B cell (primary cell): Measurements from ENCODE around the gene IGSF3. TPM values are rescaled to one million over a fixed set of nuclear protein-coding genes. Genes with fewer than 3 reads are reported as not detected.

Experiments used
- ATAC-seq: fragments of 200-7000 bp; cut with Tn5 transposase; one replicate; pipeline ENCODE4 v1.10.0; 2021; ENCODE audit warnings: low read depth, mild to moderate bottlenecking, moderate number of reproducible peaks, moderate library complexity
- CTCF ChIA-PET: fragments of 350-600 bp; sonication (Branson Sonifier 250); formaldehyde crosslinking; loops from one replicate; lab custom pipeline; 2021; ENCODE audit warnings: antibody characterized with exemption, inconsistent platforms; lab: Charles Lee
- POLR2A ChIA-PET: fragments of 350-600 bp; sonication (Branson Sonifier 250); formaldehyde crosslinking; loops from one replicate; lab custom pipeline; 2021; ENCODE audit warnings: antibody characterized with exemption; lab: Charles Lee
- DNase-seq: peaks from one replicate; pipeline ENCODE4 v3.0.0; 2013
- H2AFZ ChIP-seq: 2 replicates; pipeline ENCODE4 v1.6.1; 2012; ENCODE audit warnings: mild to moderate bottlenecking, low read depth, low read length; ENCODE audit not compliant: insufficient read depth, poor library complexity, severe bottlenecking
- H3K27ac ChIP-seq, 2 donors: 1 replicate in 1 of 2; 2 replicates in 1 of 2; pipeline ENCODE4 v1.5.1; 2012 to 2013; ENCODE audit warnings: low read length in 2 of 2, mild to moderate bottlenecking in 2 of 2, moderate library complexity in 1 of 2
- H3K27me3 ChIP-seq, 4 experiments: fragments of 200-600 bp in 1 of 4; sonication (generic) in 1 of 4; replicated peaks in 1 of 4; 1 replicate in 2 of 4; 2 replicates in 2 of 4; pipeline versions ENCODE4 v1.6.1 to v1.7.0; 2013 to 2016; ENCODE audit warnings: low read length in 3 of 4, mild to moderate bottlenecking in 2 of 4, mixed read lengths in 1 of 4, moderate library complexity in 1 of 4; ENCODE audit not compliant: insufficient read depth in 4 of 4, control insufficient read depth in 3 of 4; ENCODE audit errors: control extremely low read depth in 1 of 4
- H3K36me3 ChIP-seq, 2 experiments: replicated peaks in 1 of 2; 1 replicate in 1 of 2; 2 replicates in 1 of 2; pipeline versions ENCODE4 v1.6.1 to v1.7.1; 2013; ENCODE audit warnings: low read length in 1 of 2; ENCODE audit not compliant: insufficient read depth in 2 of 2, control insufficient read depth in 1 of 2; ENCODE audit errors: control extremely low read depth in 1 of 2, extremely low read depth in 1 of 2
- H3K4me1 ChIP-seq, 2 donors: fragments of 200-600 bp in 1 of 2; sonication (generic) in 1 of 2; 1 replicate in 1 of 2; 2 replicates in 1 of 2; pipeline versions ENCODE4 v1.5.1 to v1.6.1; 2013 to 2017; ENCODE audit warnings: low read length in 2 of 2; ENCODE audit not compliant: control insufficient read depth in 2 of 2, insufficient read depth in 2 of 2
- H3K4me2 ChIP-seq: replicated peaks from 2 replicates; pipeline ENCODE3; 2012; ENCODE audit warnings: mild to moderate bottlenecking, low read depth, low read length; ENCODE audit not compliant: poor library complexity, severe bottlenecking
- H3K4me3 ChIP-seq, 5 experiments: fragments of 200-600 bp in 1 of 5; sonication (generic) in 1 of 5; 1 replicate in 3 of 5; 2 replicates in 2 of 5; pipeline versions ENCODE4 v1.5.1 to v1.7.0; 2011 to 2016; ENCODE audit warnings: low read length in 4 of 5, mild to moderate bottlenecking in 4 of 5, low read depth in 2 of 5, control low read depth in 1 of 5, moderate library complexity in 1 of 5; ENCODE audit not compliant: insufficient read depth in 1 of 5; ENCODE audit errors: control extremely low read depth in 1 of 5, extremely low read depth in 1 of 5
- H3K79me2 ChIP-seq: fragments of 200-600 bp; sonication (generic); one replicate; pipeline ENCODE4 v1.6.0; 2016; ENCODE audit warnings: low read length; ENCODE audit not compliant: control insufficient read depth, insufficient read depth
- H3K9ac ChIP-seq: fragments of 200-600 bp; sonication (generic); 2 replicates; pipeline ENCODE4 v1.6.1; 2017; ENCODE audit warnings: mild to moderate bottlenecking, low read length, moderate library complexity
- H3K9me3 ChIP-seq, 3 donors: one replicate each; pipeline versions ENCODE4 v1.6.1 to v1.7.1; 2013; ENCODE audit warnings: low read length in 2 of 3; ENCODE audit not compliant: control insufficient read depth in 2 of 3, insufficient read depth in 1 of 3; ENCODE audit errors: control extremely low read depth in 1 of 3
- H4K20me1 ChIP-seq: 2 replicates; pipeline ENCODE4 v1.6.0; 2012; ENCODE audit warnings: mild to moderate bottlenecking, low read length; ENCODE audit not compliant: insufficient read depth, control insufficient read depth, poor library complexity, severe bottlenecking
- H3K27ac Mint-ChIP-seq: one replicate; pipeline ENCODE4 v1.8.0; 2021; ENCODE audit warnings: mixed read lengths
- H3K27me3 Mint-ChIP-seq: one replicate; pipeline ENCODE4 v1.8.0; 2021; ENCODE audit warnings: mixed read lengths
- H3K4me1 Mint-ChIP-seq: one replicate; pipeline ENCODE4 v1.8.0; 2021; ENCODE audit warnings: mixed read lengths
- H3K4me3 Mint-ChIP-seq: one replicate; pipeline ENCODE4 v1.8.0; 2021; ENCODE audit warnings: mixed read lengths
- H3K9me3 Mint-ChIP-seq: one replicate; pipeline ENCODE4 v1.8.0; 2022; ENCODE audit warnings: mixed read lengths; ENCODE audit not compliant: insufficient read depth
- CTCF ChIP-seq: fragments of 200-600 bp; IDR thresholded peaks from one replicate; pipeline ENCODE4 v1.8.0; 2022; ENCODE audit warnings: antibody characterized with exemption, mild to moderate bottlenecking
- EZH2 ChIP-seq: IDR thresholded peaks from 2 replicates; pipeline ENCODE4 v1.6.1; 2012; ENCODE audit warnings: borderline replicate concordance, low read depth, mild to moderate bottlenecking, moderate library complexity, low read length; ENCODE audit not compliant: insufficient read depth, poor library complexity, severe bottlenecking
- WGBS: methylation state at CpG from one replicate; pipeline ENCODE4 v1.1.5; 2013; ENCODE audit warnings: missing lambda C conversion rate; ENCODE audit not compliant: insufficient coverage; 5-methylcytosine and 5-hydroxymethylcytosine counted together
- intact Hi-C: fragments of 100-400 bp; cut with micrococcal nuclease; formaldehyde crosslinking; loops from one replicate; pipeline ENCODE4 v1.10.0; 2022
- polyA plus RNA-seq: library from polyadenylated mRNA; depleted of rRNA; stranded (reverse); fragments of >200 nt; gene quantifications from 2 replicates; pipeline ENCODE4 v1.2.3, GENCODE V29; 2012
- total RNA-seq, 2 donors: library from RNA; stranded (reverse); fragments of 120-200 nt in 1 of 2; gene quantifications; 1 replicate in 1 of 2; 2 replicates in 1 of 2; pipeline versions ENCODE4 v1.2.3 to v1.2.4, GENCODE V29; 2013 to 2022

The IGSF3 gene
- total and polyA plus RNA-seq, 2 donors (not counting 1 experiment from before 2014, with no cell fraction given): 0.49 TPM; not detected in 1

GRCh38 chr1:116674751-116675150 lies 7.2 kb upstream of the IGSF3 start:
- H3K4me1 ChIP-seq: no peaks in the 10 kb centered on the region
- H2AFZ ChIP-seq: no peak overlapping the region
- H3K4me3 ChIP-seq: no peak overlapping the region
- 100% methylated on average over 1 of the region's 2 CpGs for WGBS
- DNase-seq (no peak), ATAC-seq (no peak)
- no peak overlapping the region for H3K9ac ChIP-seq
- no peaks in the 10 kb centered on the region for H3K9me3 ChIP-seq
- POLR2A ChIA-PET: no interaction called here
- no peaks in the 10 kb centered on the region for H4K20me1 ChIP-seq
- Mint-ChIP-seq H3K27me3 (peaks cover 54% of the 10 kb centered on the region), H3K4me3 (no peak overlapping the region), H3K4me1 (no peaks in the 10 kb centered on the region), H3K9me3 (no peaks in the 10 kb centered on the region), H3K27ac (no peak overlapping the region)
- no peak overlapping the region for H3K4me2 ChIP-seq
- H3K36me3 ChIP-seq: no peaks in the 10 kb centered on the region
- H3K27ac ChIP-seq: no peak overlapping the region
- intact Hi-C loops: no loop called here
- no peaks in the 10 kb centered on the region for H3K79me2 ChIP-seq
- no peak for TF ChIP-seq CTCF
- no peak for TF ChIP-seq EZH2
- CTCF ChIA-PET: interaction anchor here (1.1 to 1.5 kb wide), 2 partner anchors 90 to 100 kb away, joined by 3 to 4 read pairs; no protein-coding TSS in a partner anchor
- H3K27me3 ChIP-seq: peaks cover 0 to 3% (median 2%) of the 10 kb centered on the region in 4 experiments

GRCh38 chr1:116674011-116674531 lies 6.5 kb upstream of the IGSF3 start:
- Mint-ChIP-seq H3K4me3 (no peak overlapping the region), H3K27me3 (peaks cover 52% of the 10 kb centered on the region), H3K9me3 (no peaks in the 10 kb centered on the region), H3K4me1 (no peaks in the 10 kb centered on the region), H3K27ac (no peak overlapping the region)
- ATAC-seq (no peak), DNase-seq (no peak)
- no peak overlapping the region for H3K4me3 ChIP-seq
- no peak overlapping the region for H3K4me2 ChIP-seq
- POLR2A ChIA-PET: no interaction called here
- no peaks in the 10 kb centered on the region for H3K4me1 ChIP-seq
- H3K79me2 ChIP-seq: no peaks in the 10 kb centered on the region
- WGBS: 80% methylated on average over 1 of the region's 5 CpGs
- no peaks in the 10 kb centered on the region for H4K20me1 ChIP-seq
- no peak for TF ChIP-seq EZH2
- TF ChIP-seq CTCF: no peak
- no peak overlapping the region for H3K27ac ChIP-seq
- H3K36me3 ChIP-seq: no peaks in the 10 kb centered on the region
- intact Hi-C loops: no loop called here
- no peaks in the 10 kb centered on the region for H3K9me3 ChIP-seq
- no peak overlapping the region for H2AFZ ChIP-seq
- no peak overlapping the region for H3K9ac ChIP-seq
- peaks cover 0 to 3% (median 2%) of the 10 kb centered on the region in 4 experiments for H3K27me3 ChIP-seq
- CTCF ChIA-PET: interaction anchor here (1.1 to 2.9 kb wide), 2 partner anchors 89 to 97 kb away, joined by 4 to 8 read pairs; no protein-coding TSS in a partner anchor
